Right renal pelvis (tissue), 4 donors: ENCODE data around the gene STPG1. TPM values are rescaled to one million over a fixed set of nuclear protein-coding genes. Genes with fewer than 3 reads are reported as not detected.
"Not testable (repeated sequence)": the region's sequence is repeated elsewhere in the genome, so short reads cannot be mapped to it uniquely, and the experiment has no call there.

Experiments used
- DNase-seq, 4 donors: peaks; one replicate each; pipeline ENCODE4 v3.0.0-alpha.2; 2013; ENCODE audit warnings: low read depth in 4 of 4, low spot score in 3 of 4, missing footprints in 1 of 4
- polyA plus RNA-seq, 4 donors: library from polyadenylated mRNA; unstranded; fragments of 120-200 nt; gene quantifications; one replicate each; pipeline ENCODE4 v1.2.1, GENCODE V29; 2013; ENCODE audit not compliant: insufficient read length in 4 of 4

Gene STPG1, protein sequence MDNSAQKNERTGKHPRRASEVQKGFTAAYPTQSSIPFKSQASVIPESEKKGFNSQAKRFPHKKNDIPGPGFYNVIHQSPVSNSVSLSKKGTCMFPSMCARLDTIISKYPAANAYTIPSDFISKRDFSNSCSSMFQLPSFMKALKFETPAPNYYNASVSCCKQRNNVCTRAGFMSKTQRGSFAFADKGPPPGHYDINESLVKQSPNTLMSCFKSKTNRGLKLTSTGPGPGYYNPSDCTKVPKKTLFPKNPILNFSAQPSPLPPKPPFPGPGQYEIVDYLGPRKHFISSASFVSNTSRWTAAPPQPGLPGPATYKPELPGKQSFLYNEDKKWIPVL
- 10 to 100 TPM; 10.3 to 13.6 (median 12.1) TPM for polyA plus RNA-seq

DNA sequence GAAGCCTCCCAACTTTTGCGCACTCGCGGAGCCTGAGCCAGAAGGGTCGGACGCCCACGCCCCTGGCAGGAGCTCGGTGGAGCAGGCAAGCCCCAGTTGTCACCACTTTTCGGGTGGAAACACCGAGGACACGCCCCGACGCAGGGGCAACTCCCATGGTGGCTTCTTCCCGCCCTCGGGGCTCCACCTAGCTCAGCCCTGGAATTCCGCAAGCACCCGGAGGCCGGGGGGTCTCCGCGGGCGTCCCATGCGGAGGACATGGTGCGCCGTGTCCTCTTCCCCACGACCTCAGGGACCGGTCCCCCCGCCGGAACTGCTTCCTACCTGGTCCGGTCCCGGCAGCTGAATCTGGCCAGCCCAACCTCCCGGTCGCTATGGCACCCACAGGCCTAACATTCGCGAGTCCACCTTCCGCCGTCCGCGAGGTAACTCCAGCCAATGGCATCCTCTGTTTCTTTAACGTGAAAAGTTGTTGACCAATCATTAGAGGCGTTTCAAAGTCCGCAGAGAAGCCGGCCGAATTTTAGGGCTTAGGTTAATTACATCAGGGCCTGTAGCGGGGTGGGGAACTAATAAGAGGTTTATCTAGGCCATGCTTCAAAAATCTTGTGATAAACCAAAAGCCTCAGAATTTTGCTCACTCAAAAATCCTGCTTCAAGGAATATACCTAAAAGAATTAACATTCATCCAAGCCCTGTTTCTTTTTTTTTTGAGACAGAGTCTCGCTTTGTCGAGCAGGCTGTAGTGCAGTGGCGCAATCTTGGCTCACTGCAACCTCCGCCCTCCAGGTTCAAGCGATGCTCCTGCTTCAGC, at the start of gene STPG1:
Gene STPG1 (minus strand): TSS at position 433 of the 814 bp plus-strand sequence. CDS start 12,394 bp downstream, outside the sequence.
- DNase-seq = peak; percentile 83 to 89 (median 87)

DNA sequence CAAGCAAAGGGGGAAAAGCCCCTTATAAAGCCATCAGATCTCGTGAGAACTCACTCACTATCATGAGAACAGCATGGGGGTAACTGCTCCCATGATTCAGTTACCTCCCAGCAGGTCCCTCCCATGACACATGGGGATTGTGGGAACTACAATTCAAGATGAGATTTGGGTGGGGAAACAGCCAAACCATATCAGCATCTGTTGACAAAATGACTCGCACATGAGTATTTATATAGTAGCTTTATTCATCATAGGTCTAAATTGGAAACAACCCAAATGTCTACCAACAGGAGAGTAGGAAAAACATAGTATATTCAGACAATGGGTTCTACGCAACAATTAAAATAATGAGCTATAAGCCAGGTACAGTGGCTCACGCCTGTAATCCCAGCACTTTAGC, 48.5 kb upstream of the STPG1 start:
- DNase-seq = not testable (repeated sequence)

DNA sequence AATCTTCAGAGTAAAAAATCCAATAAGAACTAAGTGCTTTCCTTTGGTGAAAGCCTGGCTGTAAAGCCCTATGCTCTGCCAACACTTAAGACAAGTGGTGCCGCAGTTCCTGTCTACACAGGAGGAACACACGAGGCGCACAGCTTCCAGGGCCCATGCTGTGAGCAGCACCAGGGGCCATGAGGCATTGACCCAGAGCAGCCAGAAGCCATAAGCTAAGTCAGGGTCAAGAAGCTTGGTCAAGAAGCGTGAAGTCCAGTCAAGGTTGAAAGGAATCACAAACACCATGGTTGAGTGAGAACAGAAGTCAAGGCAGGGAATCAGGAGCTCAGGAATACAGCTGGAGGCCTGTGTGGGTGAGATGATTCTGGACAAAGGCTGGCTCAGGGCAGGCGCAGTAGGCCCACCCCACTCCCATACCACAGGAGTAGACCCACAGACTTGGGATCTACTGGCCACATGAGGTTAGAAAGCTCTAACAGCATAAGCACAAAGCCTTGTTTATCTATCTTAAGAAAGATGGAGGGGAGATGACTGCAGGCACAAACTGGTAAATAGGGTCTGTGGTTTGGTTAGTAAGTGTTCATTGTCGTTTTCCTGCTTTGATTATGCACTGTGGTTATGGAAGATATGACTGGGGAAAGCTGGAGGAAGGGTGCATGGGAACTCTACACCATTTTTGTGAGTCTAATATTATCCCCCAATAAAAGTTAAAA, 46.1 kb upstream of the STPG1 start:
- no peak for DNase-seq

DNA sequence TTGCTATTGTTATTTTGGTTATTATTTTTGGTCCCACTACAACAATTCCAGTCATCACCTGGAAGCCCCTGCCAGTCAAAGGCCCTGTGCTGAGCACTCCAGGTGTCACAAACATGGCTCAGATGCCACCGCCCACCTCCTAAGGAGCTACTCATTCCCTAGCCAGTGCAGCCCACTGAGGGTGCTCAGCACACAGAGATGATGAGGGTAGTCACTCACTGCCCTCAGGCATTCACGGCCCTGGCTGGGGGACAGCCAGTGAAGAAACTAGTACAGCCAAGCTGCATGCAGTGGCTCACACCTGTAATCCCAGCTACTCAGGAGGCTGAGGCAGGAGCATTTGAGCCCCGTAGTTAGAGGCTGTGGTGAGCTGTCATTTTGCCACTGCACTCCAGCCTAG, 44.3 kb upstream of the STPG1 start:
- DNase-seq = no peak

DNA sequence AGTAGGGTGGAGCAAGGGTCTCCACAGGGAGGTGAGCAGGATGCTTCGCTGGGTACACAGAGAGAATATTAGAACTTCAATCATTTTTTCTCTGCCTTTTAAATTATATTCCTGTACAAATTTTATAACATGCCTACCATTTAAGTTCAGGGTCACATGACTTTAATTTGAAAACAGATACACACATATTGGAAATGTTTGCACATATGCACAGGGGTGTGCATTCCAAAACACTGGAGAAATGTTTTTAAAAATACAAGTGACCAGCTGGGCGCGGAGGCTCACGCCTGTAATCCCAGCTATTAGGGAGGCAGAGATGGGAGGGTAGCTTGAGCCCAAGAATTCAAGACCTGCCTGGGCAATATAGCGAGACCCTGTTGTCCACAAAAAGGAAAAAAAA, 41.7 kb upstream of the STPG1 start:
- DNase-seq = no peak

DNA sequence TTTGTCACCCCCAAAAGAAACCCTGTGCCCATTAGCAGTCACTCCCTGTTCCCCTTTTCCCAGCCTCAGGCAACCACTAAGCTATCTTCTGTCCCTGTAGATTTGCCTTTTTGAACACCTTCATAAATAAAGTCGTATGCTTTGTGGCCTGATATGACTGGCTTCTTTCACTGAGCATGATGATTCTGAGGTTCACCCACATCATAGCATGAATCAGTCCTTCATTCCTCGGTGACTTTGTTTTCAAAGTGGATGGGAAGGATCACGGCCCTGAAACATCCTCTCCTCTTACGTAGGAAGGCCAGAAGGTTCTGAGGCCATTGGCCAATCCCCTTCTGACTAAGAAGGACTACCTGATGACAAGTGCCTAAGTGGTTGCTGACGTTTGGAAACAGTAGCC, 41.1 kb upstream of the STPG1 start:
- no peak for DNase-seq

DNA sequence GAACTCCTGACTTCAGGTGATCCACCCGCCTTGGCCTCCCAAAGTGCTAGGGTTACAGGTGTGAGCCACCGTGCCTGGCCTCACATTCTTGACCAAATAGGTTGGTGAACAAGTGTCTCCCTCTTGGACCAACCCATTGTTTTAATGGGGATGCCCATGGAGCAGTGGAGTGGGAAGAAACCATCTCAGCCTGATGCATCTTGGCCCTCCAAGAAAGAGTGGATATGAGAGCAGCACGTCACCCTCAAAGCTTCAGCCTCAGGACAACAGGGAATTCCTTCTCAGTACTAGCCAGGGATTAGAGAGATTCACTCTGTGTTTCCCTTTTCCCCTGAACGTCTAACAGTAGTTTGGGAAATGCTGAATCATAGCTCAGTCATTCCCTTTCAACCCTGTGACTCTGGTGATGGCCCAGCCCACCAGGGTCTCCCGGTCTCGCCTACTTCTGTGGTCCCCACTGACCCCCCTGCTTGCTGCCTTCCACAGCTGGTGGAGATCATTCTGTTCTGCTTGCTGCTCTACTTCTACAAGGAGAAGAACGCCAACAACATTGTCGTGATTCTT, 39.4 kb upstream of the STPG1 start:
- no peak for DNase-seq

DNA sequence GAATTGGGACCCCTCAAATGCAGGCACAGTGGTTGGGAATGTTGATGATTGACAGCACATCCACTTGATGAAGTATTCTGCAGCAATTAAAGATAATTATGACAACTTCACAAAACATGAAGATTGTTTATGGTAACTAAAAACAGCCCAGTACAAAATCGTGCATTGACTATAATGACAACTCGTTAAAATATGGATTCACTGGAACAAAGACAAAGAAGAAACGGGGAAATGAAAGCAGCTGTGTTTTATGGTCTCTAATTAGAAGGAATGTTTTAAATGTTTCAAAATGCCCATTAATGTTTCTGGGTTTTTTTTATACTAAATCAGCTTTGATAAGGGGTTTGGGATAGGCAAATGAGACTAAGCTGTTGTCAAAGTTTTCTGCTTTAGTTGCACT, 38.2 kb upstream of the STPG1 start:
- no peak for DNase-seq

DNA sequence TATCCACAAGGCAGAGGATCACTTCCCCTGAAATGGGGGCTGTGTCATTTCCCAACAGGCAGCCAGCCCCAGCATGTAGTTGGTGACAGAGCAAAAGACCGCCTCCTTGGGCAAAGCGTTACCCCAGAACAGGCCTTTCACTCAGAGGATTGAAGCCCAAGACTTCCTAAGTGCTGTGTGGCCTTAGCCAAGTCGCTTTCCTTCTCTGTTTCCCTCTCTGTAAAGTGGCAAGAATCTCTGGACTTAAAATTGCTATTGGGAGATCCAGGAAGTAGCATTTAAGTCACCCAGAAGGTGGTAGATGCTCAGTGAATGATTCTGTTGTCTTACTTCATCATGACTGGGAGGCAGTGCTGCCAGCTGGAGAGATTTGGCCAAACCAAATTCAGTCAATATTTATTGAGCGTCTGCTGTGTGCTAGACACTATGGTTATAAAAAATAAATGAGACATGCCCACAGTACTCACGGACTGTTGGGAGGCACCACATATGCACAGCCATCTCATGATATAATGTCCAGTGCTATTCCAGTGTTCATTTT, 37.3 kb upstream of the STPG1 start:
- no peak for DNase-seq

DNA sequence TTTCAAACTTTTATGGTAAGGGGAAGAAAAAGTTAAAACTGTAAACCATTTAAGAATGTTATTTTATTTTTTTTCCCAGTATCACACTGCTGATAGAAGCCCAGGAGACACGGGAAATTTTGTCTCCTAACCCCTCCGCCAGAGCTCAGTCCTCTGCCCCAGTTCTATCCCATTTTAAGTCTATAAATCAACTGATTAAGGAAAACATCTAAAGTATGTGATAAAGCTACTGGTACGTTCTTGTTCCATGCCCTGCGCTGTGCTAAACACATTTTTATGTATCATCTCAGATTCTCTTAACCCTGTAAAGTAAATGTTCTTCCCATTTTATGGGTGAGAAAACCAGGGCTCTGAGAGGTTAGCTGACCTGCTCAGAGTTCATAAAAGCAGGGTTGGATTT, 36.7 kb upstream of the STPG1 start:
- DNase-seq = no peak

DNA sequence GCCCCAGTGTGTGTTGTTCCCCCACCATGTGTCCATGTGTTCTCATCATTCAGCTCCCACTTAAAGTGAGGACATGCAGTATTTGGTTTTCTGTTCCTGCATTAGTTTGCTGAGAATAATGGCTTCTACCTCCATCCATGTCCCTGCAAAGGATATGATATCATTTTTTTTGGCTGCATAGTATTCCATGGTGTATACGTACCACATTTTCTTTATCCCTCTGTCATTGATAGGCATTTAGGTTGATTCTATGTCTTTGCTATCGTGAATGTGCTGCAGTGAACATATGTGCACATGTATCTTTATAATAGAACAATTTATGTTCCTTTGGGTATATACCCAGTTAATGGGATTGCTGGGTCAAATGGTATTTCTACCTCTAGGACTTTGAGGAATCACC, 32.9 kb upstream of the STPG1 start:
- not testable (repeated sequence) for DNase-seq

DNA sequence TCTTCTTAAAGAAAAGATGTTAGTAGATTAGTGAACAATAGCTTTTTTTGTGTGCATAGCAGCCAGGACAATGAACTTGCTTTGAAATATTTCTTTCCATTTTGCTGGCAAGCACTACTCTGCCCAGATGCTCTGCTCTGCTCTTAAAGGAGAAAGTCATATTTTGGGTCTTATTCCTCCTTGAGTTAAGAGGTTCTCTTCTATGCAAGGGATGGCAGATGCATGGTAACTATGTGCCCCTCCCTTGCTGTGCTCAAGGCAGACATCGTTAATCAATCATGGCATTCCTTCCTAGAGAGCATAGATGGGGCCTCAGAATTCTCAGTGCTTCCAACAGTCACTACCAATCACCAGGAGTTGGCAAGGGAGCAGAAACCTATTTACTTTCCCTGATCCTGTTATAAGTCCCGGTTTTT, 29.7 kb upstream of the STPG1 start:
- DNase-seq = no peak

DNA sequence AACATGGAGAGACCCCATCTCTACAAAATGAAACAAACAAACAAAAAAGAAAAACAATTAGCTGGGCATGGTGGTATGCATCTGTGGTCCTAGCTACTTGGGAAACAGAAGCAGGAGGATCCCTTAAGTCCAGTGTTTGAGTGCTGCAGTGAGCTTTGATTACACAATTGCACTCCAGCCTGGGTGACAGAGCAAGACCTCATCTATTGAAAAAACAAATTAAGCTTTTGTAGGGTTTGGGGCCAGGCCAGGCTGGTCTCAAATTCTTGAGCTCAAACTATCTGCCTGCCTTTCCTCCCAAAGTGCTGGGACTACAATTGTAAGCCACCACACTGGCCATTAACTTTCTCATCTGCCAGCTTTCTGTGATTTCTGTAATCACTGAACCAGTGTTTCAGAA, 29.2 kb upstream of the STPG1 start:
- DNase-seq = no peak

DNA sequence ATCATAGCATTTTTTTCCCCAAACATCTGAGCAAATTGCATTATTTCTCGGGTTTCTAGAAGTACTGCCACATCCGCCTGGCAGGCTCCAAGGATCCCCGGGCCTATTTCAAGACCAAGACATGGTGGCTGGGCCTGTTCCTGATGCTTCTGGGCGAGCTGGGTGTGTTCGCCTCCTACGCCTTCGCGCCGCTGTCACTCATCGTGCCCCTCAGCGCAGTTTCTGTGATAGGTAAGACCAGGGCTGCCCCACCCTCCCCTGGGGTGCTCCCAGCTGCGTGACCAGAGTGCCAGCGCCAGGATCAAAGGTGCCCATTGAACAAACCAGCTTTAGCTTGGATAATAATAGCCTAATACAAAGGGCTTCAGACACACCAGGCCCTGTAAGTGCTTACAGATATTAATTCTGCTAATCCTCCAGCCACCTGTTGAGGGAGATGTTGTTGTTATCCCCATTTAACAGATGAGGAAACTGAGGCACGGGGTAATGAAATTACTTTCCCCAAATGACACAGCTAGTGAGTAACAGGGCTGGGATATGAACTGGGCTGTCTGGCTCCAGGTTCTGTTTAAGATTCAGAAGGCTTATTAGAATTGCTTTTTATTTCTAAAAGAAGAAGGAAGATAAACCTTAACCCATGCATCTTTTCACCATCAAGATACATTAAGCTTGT, 28.6 kb upstream of the STPG1 start:
- DNase-seq = no peak

DNA sequence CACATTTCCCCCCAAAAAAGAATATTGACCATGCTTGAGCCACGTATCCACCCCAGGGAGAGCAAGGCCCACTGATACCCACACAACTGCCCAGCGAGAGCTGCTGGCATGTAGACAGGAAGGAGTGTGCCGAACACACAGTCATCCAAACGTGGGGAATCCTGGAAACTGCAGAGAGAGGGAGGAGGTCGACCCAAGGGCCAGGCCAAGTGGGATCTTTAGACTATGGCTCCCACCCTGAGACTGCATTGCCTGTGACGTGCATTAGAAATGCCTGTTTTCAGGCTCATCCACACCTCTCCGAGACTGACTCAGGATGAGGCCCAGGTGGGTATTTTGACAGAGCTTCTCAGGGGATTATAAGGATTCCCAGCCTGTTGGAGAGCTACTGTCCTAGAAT, 27.9 kb upstream of the STPG1 start:
- no peak for DNase-seq

DNA sequence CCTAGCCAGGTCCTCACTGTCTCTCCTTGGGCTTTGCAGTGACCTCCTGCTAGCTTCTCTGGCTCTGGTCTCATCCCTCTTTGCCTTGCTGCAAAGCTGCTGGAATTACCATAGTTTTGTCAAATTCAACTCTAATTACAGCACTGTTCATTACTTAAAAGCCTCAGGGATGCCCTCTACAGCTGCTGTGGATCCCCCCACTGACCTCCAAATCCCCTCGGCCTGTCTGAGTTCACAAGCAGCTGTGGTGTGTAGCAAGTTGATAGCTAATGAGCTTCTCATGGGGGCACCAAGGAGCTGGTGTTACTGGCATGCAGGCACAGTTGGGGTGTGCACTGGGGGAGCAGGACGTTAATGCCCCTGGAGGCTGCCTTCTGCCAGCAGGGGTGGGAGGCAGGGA, 26.9 kb upstream of the STPG1 start:
- no peak for DNase-seq

DNA sequence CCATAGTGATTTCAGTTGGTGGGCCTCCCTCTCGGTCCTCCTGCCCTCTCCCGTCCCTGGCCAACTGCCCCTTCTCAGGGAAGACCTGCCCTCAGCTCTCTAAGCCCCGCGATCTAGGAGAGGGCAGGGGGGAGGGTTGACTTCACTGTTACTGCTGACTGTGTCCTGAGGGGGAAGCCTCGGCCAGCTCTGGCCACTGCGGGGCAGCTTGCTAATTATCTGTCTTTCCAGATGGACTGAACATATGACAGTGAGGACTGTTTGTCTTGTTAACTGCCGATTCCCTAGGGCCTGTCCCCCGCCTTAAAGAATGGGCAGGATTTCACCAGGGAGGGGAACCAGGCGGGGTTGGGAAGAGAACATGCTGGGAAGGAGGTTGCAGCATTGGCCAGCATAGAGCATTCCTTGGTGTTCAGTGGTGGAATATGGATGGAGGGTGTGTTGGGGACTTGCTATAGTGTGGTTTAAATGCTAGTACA, 24.9 kb upstream of the STPG1 start:
- no peak for DNase-seq

DNA sequence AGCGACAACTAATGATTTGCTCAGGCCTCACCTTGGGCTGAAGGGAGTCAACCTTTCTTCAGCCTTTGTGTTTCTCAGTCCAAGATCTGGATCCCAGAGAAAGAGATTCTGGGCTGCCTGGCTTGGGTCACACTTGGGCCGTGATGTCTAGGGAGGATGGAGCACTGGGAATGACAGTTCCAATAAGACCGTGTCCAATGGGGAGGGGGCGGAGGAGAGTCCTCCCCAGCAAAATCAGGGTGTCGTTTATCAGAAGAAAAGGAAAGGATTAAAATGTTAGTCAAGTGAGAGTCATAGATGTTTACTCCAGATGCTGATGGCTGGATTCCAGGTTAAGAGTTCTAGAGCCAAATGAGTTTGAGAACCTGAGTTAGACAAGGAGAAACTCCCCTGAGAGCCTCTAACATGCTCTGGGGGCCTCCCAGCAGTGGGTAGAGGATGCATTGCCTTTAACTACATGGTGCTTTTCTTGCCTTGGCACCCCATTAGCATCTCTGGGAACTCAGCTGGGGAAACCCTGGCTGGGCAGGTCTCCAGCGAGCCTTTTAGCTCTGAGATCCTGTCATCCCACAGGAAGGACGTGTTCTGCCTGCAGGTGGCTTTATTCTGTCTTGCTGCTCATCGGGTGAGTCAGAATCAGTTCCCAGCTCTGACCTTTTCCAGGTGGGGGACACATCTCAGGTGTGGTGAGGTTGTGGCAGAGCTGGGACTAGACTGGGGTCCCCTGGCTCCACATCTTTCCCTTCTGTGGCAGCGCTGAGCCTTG, 24.2 kb upstream of the STPG1 start:
- no peak for DNase-seq

DNA sequence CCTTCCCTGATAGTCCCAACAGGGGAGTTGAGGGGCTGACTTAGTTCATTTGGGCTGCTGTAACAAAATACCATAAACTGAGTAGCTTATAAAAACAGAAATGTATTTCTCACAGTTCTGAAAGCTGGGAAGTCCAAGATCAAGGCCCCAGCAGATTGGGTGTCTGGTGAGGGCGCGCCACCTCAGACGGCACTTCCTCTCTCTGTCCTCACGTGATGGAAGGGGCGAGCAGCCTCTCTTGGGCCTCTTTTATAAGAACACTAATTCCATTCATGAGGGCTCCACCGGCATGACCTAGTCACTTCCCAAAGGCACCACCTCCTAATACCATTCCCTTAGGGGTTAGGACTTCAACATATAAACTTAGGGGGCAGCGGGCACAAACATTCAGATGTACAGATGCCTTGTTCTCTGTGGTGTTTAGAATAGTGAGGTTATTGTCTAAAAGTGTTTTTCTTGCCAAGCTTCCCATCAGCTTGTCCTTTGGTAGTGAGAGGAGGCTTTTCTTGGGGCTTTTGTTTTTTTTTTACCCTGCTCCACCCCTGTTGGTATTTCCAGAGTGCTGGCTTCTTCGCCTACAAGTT, 22.3 kb upstream of the STPG1 start:
- DNase-seq = no peak
